Skeletal muscle tissue (tissue), 4 donors: Measurements from ENCODE around the gene SLAMF1. TPM values are rescaled to one million over a fixed set of nuclear protein-coding genes. Genes with fewer than 3 reads are reported as not detected.

Experiments
- H3K27ac ChIP-seq: one replicate; pipeline ENCODE4 v1.7.0; 2013; ENCODE audit warnings: mild to moderate bottlenecking, low read depth, low read length, inconsistent platforms
- H3K27me3 ChIP-seq, 3 donors: one replicate each; pipeline ENCODE4 v1.7.0; 2013; ENCODE audit warnings: low read length in 3 of 3; ENCODE audit not compliant: control insufficient read depth in 3 of 3, insufficient read depth in 3 of 3
- H3K36me3 ChIP-seq, 3 donors: one replicate each; pipeline ENCODE4 v1.7.0; 2013; ENCODE audit warnings: low read length in 3 of 3; ENCODE audit not compliant: control insufficient read depth in 3 of 3, insufficient read depth in 3 of 3
- H3K4me1 ChIP-seq, 3 donors: one replicate each; pipeline ENCODE4 v1.7.0; 2013; ENCODE audit warnings: low read length in 3 of 3, mild to moderate bottlenecking in 3 of 3; ENCODE audit not compliant: control insufficient read depth in 3 of 3, insufficient read depth in 3 of 3
- H3K4me3 ChIP-seq, 3 donors: one replicate each; pipeline ENCODE4 v1.7.0; 2013; ENCODE audit warnings: low read length in 3 of 3
- H3K9ac ChIP-seq, 3 donors: one replicate each; pipeline ENCODE4 v1.7.0; 2013; ENCODE audit warnings: low read length in 3 of 3, mild to moderate bottlenecking in 3 of 3, moderate library complexity in 2 of 3, low read depth in 1 of 3
- H3K9me3 ChIP-seq, 3 donors: one replicate each; pipeline ENCODE4 v1.7.0; 2013; ENCODE audit warnings: low read length in 3 of 3; ENCODE audit not compliant: control insufficient read depth in 3 of 3
- total RNA-seq: library from RNA; depleted of rRNA; stranded (reverse); fragments of >200 nt; gene quantifications from one replicate; pipeline ENCODE4 v1.2.3, GENCODE V29; 2014
- donor health status: Osteomylitis.

The SLAMF1 gene
- total RNA-seq, 1 donor from 2014 or later, result not detected

GRCh38 chr1:160665330-160666078, 18.7 kb upstream of the SLAMF1 start:
- Histone ChIP-seq H3K4me1 (peaks cover 0 to 3% (median 0%) of the 10 kb centered on the region in 3 donors), H3K9ac (no peak overlapping the region), H3K9me3 (no peaks in the 10 kb centered on the region), H3K27me3 (no peaks in the 10 kb centered on the region), H3K4me3 (no peak overlapping the region), H3K36me3 (no peaks in the 10 kb centered on the region), H3K27ac (peak overlapping the region; percentile 54)

GRCh38 chr1:160664573-160665051, 17.8 kb upstream of the SLAMF1 start:
- no peaks in the 10 kb centered on the region for H3K36me3 ChIP-seq
- H3K4me3 ChIP-seq, result no peak overlapping the region
- H3K27me3 ChIP-seq, result no peaks in the 10 kb centered on the region
- H3K9me3 ChIP-seq, result no peaks in the 10 kb centered on the region
- H3K4me1 ChIP-seq, result peaks cover 0 to 3% (median 0%) of the 10 kb centered on the region in 3 donors
- no peak overlapping the region for H3K9ac ChIP-seq
- H3K27ac ChIP-seq, result peak overlapping the region; percentile 23

- Histone ChIP-seq H3K27me3 (no peaks in the 10 kb centered on the region), H3K27ac (no peak overlapping the region), H3K4me1 (peaks cover 0 to 3% (median 0%) of the 10 kb centered on the region in 3 donors), H3K9ac (no peak overlapping the region), H3K36me3 (no peaks in the 10 kb centered on the region), H3K4me3 (no peak overlapping the region), H3K9me3 (no peaks in the 10 kb centered on the region)
Observed at GRCh38 chr1:160662910-160663309, 16.1 kb upstream of the SLAMF1 start.

GRCh38 chr1:160659566-160659965, 12.7 kb upstream of the SLAMF1 start:
- H3K4me1 ChIP-seq, result no peaks in the 10 kb centered on the region
- no peaks in the 10 kb centered on the region for H3K36me3 ChIP-seq
- no peaks in the 10 kb centered on the region for H3K27me3 ChIP-seq
- no peak overlapping the region for H3K27ac ChIP-seq
- no peak overlapping the region for H3K9ac ChIP-seq
- H3K4me3 ChIP-seq, result no peak overlapping the region
- H3K9me3 ChIP-seq, result no peaks in the 10 kb centered on the region

GRCh38 chr1:160658814-160659193, 12.0 kb upstream of the SLAMF1 start:
- Histone ChIP-seq H3K9ac (no peak overlapping the region), H3K4me3 (no peak overlapping the region), H3K27me3 (no peaks in the 10 kb centered on the region), H3K27ac (no peak overlapping the region), H3K4me1 (no peaks in the 10 kb centered on the region), H3K9me3 (no peaks in the 10 kb centered on the region), H3K36me3 (no peaks in the 10 kb centered on the region)

- H3K36me3 ChIP-seq, result no peaks in the 10 kb centered on the region
- no peaks in the 10 kb centered on the region for H3K4me1 ChIP-seq
- H3K4me3 ChIP-seq, result no peak overlapping the region
- no peak overlapping the region for H3K9ac ChIP-seq
- H3K27ac ChIP-seq, result no peak overlapping the region
- H3K9me3 ChIP-seq, result no peaks in the 10 kb centered on the region
- H3K27me3 ChIP-seq, result no peaks in the 10 kb centered on the region
Observed at GRCh38 chr1:160658162-160658813, 11.4 kb upstream of the SLAMF1 start.

- Histone ChIP-seq H3K27ac (no peak overlapping the region), H3K36me3 (no peaks in the 10 kb centered on the region), H3K9ac (no peak overlapping the region), H3K9me3 (no peaks in the 10 kb centered on the region), H3K4me1 (no peaks in the 10 kb centered on the region), H3K4me3 (no peak overlapping the region), H3K27me3 (no peaks in the 10 kb centered on the region)
Observed at GRCh38 chr1:160657250-160657781, 10.5 kb upstream of the SLAMF1 start.

GRCh38 chr1:160656737-160657136, 9.9 kb upstream of the SLAMF1 start:
- no peak overlapping the region for H3K27ac ChIP-seq
- H3K9me3 ChIP-seq, result no peaks in the 10 kb centered on the region
- H3K36me3 ChIP-seq, result no peaks in the 10 kb centered on the region
- no peaks in the 10 kb centered on the region for H3K27me3 ChIP-seq
- no peaks in the 10 kb centered on the region for H3K4me1 ChIP-seq
- no peak overlapping the region for H3K9ac ChIP-seq
- no peak overlapping the region for H3K4me3 ChIP-seq

- no peaks in the 10 kb centered on the region for H3K4me1 ChIP-seq
Observed at GRCh38 chr1:160653620-160654016, 6.8 kb upstream of the SLAMF1 start.

GRCh38 chr1:160652924-160653619, 6.2 kb upstream of the SLAMF1 start:
- Histone ChIP-seq H3K4me3 (no peak overlapping the region), H3K9ac (no peak overlapping the region), H3K4me1 (no peaks in the 10 kb centered on the region), H3K27ac (no peak overlapping the region), H3K27me3 (no peaks in the 10 kb centered on the region), H3K9me3 (no peaks in the 10 kb centered on the region), H3K36me3 (no peaks in the 10 kb centered on the region)

More at GRCh38 chr1:160653620-160654016, 6.8 kb upstream of the SLAMF1 start:
- H3K27ac ChIP-seq, result no peak overlapping the region
- no peak overlapping the region for H3K4me3 ChIP-seq
- no peaks in the 10 kb centered on the region for H3K9me3 ChIP-seq
- H3K36me3 ChIP-seq, result no peaks in the 10 kb centered on the region
- no peak overlapping the region for H3K9ac ChIP-seq
- no peaks in the 10 kb centered on the region for H3K27me3 ChIP-seq
